HG02623 (cell line): ENCODE results near the gene POTEI.
"Not testable (repeated sequence)": the region's sequence is repeated elsewhere in the genome, so short reads cannot be mapped to it uniquely, and the experiment has no call there.

Experiments used
- ATAC-seq: cut with Tn5 transposase; IDR thresholded peaks from one replicate; pipeline ENCODE4 v1.9.1; 2021; ENCODE audit warnings: moderate library complexity; ENCODE audit not compliant: unreplicated experiment

Gene POTEI

GRCh38 chr2:130491073-130491472 is 18.1 kb downstream of the POTEI start:
- ATAC-seq, result not testable (repeated sequence)

- not testable (repeated sequence) for ATAC-seq
Observed at GRCh38 chr2:130455413-130455812, 53.7 kb downstream of the POTEI start.

GRCh38 chr2:130454712-130455083 is 54.4 kb downstream of the POTEI start:
- not testable (repeated sequence) for ATAC-seq

- ATAC-seq, result not testable (repeated sequence)
Observed at GRCh38 chr2:130453955-130454711, 55.0 kb downstream of the POTEI start.

GRCh38 chr2:130452897-130453296 is 56.2 kb downstream of the POTEI start:
- ATAC-seq, result not testable (repeated sequence)

GRCh38 chr2:130451823-130452222 is 57.3 kb downstream of the POTEI start:
- ATAC-seq, result not testable (repeated sequence)

GRCh38 chr2:130451278-130451677 is 57.9 kb downstream of the POTEI start:
- ATAC-seq, result not testable (repeated sequence)

- not testable (repeated sequence) for ATAC-seq
Observed at GRCh38 chr2:130450366-130450765, 58.8 kb downstream of the POTEI start.

GRCh38 chr2:130427631-130428030 is 81.5 kb downstream of the POTEI start:
- ATAC-seq, result not testable (repeated sequence)

GRCh38 chr2:130418845-130419244 is 90.3 kb downstream of the POTEI start:
- ATAC-seq, result not testable (repeated sequence)

GRCh38 chr2:130416693-130417092 is 92.4 kb downstream of the POTEI start:
- not testable (repeated sequence) for ATAC-seq
